HG03558 (cell line): ENCODE data around the gene ZNF133.
"Not testable (repeated sequence)": the region's sequence is repeated elsewhere in the genome, so short reads cannot be mapped to it uniquely, and the experiment has no call there.

ENCODE experiments used
- ATAC-seq: cut with Tn5 transposase; IDR thresholded peaks from one replicate; pipeline ENCODE4 v1.9.1; 2021; ENCODE audit warnings: moderate number of reproducible peaks; ENCODE audit not compliant: unreplicated experiment; ENCODE audit errors: extremely low read depth

ZNF133 gene

DNA sequence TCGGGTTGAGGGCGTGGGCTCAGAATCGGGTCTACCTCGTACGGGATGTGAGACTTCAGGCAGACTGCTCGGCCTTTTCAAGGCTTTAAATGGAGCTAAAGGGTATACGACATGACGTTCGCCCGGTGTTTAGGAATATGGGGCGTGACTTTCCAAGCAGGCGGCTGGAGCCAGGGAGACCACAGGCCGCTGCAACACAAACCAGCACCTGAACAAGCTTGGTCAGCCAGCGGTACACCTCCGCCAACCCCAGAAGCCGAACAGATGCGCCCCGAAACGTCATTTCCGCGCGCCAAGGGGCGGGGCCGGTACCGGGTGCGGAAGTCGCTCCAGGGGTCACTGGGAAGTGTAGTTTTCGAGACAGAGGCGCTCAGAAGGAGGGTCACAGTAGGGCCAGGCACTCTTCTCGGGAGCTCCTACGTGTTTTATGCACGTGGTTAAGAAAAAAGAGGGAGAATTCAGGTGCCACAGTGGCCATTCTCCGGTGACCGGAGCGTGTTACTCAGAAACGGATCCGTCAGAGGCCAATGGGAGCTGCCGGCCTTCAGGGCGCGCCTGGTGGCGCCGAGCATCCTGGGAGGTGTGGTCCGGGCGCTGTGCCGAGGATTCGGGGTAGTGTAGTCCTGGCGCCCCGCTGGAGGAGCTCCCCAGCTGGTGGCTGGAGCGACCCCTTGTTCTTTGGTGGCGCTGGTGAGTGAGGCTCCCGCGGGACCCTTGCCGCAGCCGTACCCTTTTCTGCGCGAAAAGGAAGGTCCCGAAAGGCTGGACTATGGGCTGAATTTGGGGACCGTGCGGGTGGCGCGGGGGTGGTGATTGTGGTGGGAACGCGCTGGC is at the start of gene ZNF133:
TSS of gene ZNF133 (plus strand) at position 613 of the 834 bp plus-strand sequence. CDS start 17,160 bp downstream, outside the sequence.
- peak; percentile 93 for ATAC-seq

DNA sequence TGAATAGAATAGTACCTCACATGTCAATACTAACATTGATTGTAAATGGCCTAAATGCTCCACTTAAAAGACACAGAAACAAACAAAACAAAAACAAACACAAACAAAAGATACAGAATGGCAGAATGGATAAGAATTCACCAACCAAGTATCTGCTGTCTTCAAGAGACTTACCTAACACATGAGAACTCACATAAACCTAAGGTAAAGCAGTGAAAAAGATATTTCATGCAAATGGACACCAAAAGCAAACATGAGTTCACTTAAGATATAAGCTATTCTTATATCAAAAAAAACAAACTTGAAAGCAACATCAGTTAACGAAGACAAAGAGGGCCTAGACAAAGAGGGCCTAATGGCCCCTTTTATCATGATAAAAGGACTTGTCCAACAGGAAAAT is 47.3 kb upstream of the ZNF133 start:
- ATAC-seq, result no peak

DNA sequence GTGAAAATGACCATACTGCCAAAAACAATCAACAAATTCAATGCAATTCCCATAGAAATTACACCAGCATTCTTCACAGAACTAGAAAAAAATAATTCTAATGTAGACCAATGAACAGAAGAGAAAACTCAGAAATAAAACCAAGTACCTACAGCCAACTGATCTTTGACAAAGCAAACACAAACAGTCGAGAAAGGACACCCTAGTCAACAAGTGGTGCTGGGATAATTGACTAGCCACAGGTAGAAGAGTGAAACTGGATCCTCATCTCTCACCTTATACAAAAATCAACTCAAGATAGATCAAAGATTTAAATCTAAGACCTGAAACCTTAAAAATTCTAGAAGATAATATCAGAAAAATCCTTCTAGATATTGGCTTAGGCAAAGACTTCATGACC is 44.5 kb upstream of the ZNF133 start:
- ATAC-seq, result no peak

DNA sequence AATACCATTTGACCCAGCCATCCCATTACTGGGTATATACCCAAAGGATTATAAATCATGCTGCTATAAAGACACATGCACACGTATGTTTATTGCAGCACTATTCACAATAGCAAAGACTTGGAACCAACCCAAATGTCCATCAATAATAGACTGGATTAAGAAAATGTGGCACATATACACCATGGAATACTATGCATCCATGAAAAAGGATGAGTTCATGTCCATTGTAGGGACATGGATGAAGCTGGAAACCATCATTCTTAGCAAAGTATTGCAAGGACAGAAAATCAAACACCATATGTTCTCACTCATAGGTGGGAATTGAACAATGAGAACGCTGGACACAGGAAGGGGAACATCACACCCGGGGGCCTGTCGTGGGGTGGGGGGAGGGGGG is 39.8 kb upstream of the ZNF133 start:
- ATAC-seq, result not testable (repeated sequence)

DNA sequence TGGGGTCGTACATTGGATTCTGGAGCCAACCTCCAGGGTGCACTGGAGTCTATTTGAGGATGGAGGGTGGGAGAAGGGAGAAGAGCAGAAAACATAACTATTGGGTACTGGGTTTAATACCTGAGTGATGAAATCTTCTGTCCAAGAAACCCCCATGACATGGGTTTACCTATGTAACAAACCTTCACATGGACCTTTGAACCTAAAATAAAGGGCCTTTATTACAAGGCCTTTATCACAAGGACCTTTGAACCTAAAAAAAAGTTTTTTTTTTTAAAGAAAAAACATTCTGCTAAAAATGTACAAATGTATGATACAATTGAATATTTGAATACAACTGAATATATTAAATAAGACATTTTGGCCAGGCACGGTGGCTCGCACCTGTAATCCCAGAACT is 38.1 kb upstream of the ZNF133 start:
- ATAC-seq, result no peak

DNA sequence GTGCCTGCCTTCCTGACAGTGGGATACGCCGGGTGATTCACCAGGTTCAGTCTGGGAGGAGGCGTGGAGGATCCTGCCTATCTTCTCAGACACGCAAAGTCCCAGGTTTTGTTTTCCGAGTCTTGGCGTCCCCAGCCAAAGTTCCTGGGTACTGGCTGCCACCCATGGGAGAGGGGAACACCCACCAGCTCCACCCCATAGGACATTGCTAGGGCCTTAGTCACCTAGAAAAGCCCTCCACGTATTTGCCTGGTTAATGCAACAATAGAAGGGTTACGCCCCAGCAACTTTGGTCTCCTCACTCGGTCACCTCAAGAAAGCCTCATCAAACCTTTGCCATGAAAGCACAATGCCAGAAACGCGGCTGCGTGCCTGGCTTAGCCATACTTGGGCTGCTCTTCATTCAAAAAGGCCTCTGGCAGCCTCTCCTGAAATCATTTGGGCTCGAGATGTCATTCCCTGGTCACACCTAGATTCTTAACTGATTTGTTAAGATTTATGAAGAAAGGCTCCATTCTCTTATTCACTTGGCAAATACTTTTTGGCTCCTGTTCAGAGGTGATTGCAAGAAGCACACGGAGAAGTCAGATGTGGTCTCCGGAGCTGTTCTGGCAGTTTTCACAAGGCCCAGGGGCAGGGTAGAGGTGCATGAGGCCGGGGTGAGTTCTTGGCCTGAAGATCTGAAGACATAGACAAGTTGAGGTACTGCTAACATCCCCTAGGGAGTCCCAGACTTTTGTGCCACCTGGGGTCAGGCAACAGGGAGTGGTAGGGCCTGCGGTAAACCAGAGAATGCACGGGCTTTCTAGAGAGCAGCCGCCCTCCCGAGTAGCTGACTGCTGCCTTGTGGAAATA is 35.5 kb upstream of the ZNF133 start:
- ATAC-seq, result no peak

DNA sequence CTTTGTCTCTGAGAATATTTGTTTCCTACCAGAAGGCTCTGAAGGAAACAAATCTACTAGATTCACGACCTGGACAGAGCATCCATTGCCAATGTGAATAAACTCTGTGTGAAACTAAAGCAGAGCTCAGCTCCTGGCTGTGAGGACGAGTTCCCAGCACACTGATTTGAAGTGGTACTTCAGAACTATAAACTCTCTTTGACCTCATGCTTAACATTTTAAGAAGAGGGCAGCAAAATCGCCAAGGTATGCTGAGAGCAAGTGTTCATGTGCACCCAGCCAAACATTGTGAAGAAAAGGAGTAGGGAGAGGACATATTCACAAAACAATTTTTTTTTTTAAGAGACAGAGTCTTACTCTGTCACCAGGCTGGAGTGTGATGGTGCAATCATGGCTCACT is 33.7 kb upstream of the ZNF133 start:
- ATAC-seq, result no peak

DNA sequence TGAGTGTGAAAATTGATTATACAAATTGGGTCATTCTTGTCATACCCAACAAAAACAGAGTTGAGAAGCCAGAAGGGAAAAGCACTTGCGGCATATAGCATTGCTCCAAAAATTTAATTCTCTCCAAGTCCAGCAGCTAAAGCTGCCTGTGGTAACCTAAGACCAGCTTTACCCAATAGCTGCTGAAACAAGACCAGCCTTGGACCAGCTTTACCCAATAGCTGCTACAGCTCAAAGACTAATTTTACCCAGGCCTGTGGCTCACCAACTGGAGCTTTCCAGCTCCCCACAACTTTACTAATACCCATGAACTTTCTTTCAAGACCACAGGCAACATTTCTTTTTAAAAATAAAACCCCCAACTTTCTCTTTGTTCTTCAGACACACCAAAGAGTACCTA is 32.8 kb upstream of the ZNF133 start:
- ATAC-seq, result no peak

DNA sequence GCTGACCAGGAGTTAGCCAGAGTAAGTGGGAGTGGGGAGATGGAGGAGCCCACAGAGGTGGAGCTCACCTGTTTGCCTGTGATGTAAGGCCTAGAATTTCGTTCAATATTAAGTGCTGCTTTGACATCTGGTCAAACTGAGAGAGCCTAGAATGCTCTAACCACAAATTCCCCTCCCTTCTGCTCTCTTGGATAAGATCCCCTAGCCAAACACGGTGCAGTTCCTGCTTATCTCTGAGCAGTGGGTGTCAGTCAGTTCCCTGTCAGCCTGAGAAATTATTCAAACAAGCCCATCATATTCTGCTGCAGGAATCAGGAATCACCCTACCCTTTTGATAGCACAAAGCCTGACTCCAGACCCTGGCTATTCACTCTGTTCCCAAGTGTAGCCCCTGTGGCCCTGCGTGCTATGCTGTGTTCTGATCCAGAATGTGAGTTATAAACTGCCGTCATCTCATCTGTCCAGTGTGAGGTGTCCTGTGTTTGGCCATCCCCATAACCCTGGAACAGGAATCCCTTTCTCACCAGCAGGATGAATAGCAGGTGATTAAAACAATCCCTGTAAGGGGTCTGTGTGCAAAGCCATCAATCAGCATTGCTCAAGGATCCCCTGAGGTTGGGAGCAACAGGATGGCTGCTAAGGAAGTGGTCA is 31.8 kb upstream of the ZNF133 start:
- ATAC-seq, result no peak

DNA sequence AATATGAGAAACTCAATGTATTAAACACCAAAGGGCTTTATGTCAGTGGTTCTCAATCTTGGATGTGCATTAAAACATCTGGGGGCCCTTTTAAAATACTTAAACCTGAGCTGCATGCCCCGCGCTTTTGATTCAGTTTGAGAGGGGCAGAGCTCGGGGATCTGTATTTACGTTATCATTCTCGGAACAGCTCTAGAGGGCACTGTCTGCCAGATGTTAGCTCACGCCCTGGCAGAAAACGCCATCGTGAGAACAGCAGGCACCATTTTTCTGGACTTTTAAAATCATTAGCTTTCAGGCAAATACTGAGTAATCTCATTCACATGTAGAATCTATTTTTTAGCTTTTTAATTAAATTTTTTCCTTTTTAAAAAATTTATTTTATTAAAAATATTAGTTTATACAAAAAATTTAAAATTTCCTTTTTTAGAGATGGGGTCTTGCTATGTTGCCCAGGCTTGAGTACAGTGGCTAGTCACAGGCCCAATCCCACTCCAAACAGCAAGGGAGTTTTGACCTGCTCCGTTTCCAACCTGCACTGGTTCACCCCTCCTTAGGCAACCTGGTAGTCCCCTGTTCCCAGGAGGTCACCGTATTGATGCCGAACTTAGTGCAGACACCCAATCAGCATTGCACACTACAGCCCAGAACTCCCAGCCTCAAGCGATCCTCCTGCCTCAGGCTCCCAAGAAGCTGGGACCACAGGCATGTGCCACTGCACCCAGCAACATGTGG is 30.0 kb upstream of the ZNF133 start:
- no peak for ATAC-seq

DNA sequence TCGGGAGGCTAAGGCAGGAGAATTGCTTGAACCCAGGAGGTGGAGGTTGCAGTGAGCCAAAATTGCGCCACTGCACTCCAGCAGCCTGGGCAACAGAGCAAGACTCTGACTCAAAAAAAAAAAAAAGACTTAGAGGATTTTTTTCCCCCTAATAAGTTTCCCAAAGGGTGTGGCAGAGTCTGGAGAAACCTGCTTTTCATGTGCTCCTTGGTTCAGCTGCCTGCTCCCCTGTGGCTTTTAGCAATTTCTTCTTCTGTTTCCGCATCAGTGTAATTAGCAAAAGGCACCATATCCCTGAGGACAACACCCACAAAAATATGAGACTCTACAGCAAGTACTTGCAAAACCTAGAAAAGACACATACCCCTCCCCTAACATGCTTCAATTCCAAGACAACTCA is 28.6 kb upstream of the ZNF133 start:
- ATAC-seq, result no peak

DNA sequence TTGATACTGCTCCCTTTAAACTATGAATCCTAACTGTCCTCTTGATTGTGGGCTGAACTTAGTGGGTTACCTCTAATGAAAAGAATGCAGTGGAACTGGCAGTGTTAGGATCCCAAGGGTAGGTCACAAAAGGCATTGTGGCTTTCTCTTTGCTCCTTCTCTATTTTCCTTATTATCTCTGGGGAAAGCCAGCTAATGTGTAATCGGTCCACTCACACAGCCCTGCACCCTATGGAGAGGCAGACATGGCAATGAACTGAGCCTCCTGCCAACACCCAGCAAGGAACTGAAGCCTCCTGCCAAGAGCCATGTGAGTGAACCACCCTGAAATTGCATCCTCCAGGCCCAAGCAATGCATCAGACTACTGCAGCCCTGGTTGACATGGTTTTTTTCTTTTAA is 24.6 kb upstream of the ZNF133 start:
- ATAC-seq, result no peak

DNA sequence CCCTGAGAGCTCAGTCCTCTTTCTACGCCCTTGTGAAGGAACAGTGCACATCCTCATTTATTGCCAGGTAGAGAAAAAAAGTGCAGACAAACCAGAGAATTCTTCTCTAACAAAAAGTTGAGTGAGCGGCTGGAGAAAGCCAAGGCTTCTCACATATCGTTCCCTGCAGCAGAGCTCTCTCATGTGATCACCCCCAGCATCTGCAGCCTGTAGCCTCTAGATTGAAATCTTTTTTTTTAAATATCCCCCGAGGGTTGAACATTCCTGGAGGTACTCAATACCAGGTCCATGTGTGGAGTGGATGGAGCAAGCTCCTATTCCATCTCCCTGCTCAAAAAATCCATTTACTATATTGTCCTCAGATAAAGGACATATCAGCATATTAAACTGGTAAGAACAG is 22.9 kb upstream of the ZNF133 start:
- no peak for ATAC-seq

DNA sequence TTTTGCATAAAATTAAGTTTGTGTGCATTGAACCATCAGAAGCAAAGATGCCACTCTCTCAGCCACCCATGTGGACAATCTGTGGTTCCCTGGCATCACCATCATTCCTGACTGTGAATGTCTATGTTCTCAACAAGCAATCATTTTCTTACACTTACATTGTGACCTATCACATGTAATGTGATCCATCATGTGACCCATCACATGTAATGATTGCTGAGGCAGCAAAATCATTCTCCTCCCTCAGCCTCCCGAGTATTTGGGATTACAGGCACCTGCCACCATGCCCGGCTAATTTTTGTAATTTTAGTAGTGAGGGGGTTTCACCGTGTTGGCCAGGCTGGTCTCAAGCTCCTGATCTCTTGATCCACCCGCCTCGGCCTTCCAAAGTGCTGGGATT is 22.0 kb upstream of the ZNF133 start:
- ATAC-seq, result no peak

DNA sequence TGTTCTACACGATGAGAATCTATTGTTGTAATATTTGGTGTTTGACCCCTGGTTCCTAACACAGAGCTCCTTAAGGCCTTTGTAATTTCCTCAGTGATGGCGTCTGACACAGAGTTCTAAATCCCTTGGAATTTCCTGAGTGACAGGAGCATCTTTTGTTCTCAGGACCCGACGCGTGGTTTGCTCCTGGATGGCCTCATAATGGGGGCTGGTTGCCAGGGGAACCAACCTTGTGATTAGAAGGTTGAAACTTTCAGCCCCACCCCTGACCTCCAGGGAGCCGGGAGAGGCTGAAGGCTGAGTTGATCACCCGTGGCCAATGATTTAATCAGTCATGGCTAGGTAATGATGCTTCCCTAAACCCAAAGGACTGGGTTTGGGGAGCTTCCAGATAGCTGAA is 20.5 kb upstream of the ZNF133 start:
- no peak for ATAC-seq

DNA sequence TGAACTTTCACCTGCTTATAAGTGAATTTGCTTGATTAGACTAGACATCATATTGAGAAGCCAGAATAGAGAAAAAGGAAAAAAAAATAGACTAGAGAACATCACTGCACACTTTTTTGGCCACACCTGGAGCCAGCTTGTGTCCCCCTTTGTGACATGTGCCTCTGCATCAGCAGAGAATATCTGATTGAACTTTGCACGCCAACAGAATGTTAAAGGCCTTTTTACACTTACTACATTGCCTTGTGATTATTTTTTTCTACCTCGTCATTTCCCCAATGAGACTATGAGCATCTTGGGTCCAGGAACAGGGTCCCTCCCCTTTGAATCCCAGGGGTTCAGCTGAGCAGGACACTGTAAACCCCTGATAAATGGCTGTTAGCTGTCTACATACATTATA is 17.2 kb upstream of the ZNF133 start:
- no peak for ATAC-seq

DNA sequence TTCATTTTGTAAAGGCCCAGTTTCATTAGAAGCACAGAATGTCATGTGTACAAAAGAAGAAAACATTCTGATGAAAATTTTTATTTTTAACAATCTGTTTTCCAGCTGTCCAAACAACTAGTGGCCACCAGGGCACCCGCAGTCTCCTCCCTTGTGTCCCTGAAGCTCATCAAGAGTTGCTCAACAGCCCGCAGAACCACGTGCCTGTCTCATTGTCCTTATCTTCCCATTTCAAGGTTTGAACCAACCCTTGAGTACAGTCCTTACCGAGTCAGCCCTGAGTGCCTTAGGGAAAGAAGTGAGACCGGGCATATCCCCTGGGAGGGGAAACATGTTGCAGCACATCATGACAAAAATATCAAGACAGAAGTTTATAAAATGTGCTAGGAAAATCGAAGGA is 15.9 kb upstream of the ZNF133 start:
- ATAC-seq, result no peak

DNA sequence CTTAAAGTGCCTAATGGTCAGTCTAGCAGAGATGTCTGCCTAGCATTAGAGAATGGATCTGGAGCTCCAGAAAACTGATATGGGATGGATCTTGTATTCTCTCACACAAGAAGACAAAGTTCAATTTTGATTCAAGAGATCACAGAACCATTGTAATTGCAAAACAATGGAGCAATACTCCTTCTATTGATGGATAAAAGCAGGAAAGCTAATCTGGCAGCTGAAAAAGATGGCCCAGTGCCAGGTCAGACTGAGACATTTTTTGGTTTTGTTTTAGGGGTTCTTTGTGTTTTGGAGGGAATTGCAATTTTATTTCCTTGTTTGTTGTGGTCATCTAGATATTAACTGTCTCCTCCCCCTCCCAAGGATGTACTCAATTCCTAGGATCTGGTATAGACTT is 14.6 kb upstream of the ZNF133 start:
- no peak for ATAC-seq

DNA sequence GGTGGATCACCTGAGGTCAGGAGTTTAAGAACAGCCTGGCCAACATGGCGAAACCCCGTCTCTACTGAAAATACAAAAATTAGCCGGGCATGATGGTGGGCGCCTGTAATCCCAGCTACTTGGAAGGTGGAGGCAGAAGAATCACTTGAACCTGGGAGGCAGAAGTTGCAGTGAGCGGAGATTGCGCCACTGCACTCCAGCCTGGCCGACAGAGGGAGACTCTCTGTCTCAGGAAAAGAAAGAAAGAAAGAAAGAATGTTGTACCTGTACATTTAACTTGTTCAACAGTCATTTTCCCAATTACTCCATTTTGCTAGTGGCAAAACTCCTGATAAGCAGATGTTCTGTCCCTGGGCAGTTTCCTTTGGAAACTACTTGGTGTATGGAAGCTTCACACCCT is 12.4 kb upstream of the ZNF133 start:
- not testable (repeated sequence) for ATAC-seq

DNA sequence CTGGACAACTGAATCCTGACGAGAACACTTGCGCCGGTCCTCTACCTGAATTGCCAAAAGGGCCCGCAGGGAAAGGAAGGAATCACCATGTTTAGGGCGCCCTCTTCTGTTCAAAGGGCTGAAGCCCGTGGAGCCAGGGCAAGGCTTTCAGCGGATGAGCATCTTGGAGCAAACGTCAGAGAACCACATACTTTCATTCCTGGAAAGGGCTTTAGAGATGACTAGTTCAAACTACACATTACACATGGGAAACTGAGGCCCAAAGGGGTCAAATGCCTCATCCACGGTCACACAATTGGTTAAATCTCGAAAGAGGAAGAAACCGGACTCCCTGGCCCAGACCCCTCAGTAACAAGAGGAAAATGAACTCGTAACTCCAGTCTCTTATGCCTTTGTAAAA is 11.5 kb upstream of the ZNF133 start:
- no peak for ATAC-seq
